ENCODE results near the gene HDGF.

DNA sequence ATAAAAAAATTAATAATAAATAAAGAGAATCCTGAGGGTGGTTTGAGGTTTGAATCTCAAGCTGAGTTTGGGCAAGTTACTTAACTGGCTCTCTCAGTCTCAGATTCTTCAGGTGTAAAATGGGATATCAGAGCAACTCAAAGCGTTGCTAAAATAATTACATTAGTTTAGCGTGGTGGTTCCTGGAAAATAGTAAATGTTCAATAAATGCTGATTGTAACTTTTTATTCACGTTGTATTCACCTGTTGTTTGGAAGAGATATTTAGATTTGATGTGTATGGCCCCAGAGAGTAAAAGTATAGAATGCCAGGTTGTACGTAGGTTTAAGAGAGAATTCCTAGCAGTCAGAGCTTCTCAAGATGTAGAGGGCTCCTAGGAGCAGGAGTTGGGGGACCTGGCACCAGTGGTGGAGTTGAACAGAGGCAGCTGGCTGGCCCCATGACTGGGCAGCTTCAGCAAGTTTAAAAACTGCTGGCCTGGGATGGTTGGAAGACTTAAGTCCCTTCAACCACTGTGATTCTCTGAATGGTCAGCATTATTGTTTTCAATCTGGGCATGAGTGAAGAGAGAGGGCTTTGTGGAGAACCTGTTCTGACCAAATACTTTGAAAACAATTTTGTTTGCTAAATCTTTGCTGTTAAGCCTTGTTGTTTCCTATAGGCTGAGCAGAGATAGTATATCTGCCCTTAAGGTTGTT, 38.3 kb upstream of the HDGF start:
- TF ChIP-seq POLR2A (IDR thresholded peaks at IDR 0.05) (no peak), CTCF (IDR thresholded peaks at IDR 0.05) (no peak)

Data from lower leg skin (tissue), 3 donors.